ENCODE measurements around the gene TSHZ2.
"Not testable (repeated sequence)": the region's sequence is repeated elsewhere in the genome, so short reads cannot be mapped to it uniquely, and the experiment has no call there.

Gene TSHZ2

DNA sequence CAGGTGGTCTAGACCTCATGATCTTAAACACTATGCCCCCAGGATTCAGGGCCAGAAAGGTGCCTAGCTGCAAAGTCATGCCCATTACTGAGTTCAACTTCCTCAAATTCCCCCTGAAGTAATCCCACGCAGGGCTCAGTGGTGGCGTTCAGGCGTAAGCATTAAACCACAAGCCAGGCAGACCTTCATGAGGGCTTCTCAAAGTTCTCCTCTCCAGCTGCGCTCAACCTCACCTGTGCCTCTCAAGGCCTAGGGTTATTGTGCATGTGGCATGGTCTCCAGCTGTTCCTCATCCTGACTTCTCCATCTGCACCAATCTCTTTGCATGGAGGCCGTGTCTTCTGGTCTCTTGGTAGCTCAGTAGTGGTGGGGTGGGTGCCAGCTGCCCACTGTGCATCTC, 113.6 kb downstream of the TSHZ2 start:
- DNase-seq (ENCODE audit: low read depth), result no peak
- no peak overlapping the region for H3K4me3 ChIP-seq (ENCODE audit: low read depth, low read length)
- TF ChIP-seq CTCF (conservative IDR thresholded peaks at IDR 0.05; ENCODE audit: low read depth, low read length), result no peak

DNA sequence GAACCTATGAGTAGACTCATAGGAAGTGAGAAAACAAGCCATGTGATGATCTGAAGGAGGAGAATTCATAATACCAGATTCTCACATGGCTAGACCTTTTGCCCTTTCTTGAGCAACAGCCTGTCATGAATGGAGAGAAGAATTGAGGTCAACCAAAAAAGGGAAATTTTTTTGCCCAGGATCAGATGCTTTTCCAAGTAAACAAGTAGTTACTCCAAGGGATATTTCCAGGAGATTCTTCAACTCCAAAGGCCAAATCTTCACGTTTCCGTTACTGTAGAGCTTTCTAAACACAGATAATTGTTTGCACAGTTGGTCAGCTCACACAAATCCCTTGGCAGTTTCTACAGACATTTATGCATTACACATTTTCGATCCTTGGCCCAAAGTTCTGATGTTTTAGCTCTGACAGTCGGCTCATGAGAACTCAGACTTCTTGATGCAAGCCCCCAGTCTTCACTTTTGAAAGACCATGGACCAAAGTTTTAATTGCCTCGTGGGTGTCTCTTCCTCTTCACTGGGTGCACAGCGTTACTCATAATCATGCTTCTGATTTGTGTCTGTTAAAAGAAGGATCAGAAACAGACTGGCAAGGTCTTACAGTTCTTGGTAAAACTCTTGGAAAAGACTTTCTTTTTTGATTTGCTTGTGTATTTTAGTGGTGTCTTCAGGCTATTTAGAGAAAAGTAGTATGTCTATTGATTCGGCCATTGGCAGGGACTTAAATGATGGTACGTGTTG, 115.0 kb downstream of the TSHZ2 start:
- no peak for DNase-seq (ENCODE audit: low read depth)
- no peak for TF ChIP-seq CTCF (conservative IDR thresholded peaks at IDR 0.05; ENCODE audit: low read depth, low read length)

DNA sequence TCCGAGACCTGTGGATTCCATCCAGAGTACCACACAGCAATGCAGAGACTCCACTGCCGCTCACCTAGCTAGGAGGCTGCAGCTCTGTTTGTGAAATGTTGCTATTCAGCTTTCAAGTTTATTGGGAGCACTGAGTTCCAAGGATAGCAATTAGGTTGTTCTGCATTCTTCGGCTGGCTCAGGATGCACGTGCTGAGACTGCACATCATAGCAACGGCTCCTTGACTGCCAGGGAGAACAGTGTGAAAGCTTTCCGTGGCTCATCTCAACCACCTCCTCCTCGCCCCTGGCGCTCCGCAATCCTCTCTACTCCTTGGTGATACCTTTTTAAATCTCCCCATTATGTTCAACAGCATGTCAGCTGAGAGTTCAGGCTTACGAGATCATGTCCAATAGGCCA, 116.6 kb downstream of the TSHZ2 start:
- no peak for DNase-seq (ENCODE audit: low read depth)
- no peak for TF ChIP-seq CTCF (conservative IDR thresholded peaks at IDR 0.05; ENCODE audit: low read depth, low read length)
- H3K4me3 ChIP-seq (ENCODE audit: low read depth, low read length), result no peak overlapping the region

More for the DNA sequence above, 115.0 kb downstream of the TSHZ2 start:
- no peak overlapping the region for H3K4me3 ChIP-seq (ENCODE audit: low read depth, low read length)

- DNase-seq (ENCODE audit: low read depth); H3K4me3 ChIP-seq (ENCODE audit: low read depth, low read length): not testable (repeated sequence)
These were observed 117.7 kb downstream of the TSHZ2 start for GRCh38 chr20:53089851-53090250.

DNA sequence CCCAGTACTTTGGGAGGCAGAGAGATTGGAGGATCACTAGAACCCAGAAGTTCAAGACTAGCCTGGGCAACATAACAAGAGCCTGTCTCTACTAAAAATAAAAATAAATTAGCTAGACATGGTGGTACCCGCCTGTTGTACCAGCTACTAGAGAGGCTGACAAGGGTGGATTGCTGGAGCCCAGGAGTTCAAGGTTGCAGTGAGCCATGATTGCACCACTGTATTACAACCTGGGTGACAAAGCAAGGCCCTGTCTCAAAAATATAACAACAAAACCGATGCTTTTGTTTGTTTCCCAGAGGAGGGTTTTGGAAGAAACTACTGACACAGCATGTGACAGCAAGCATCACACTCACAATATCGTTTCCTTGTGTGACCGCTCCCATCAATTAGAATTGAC, 119.6 kb downstream of the TSHZ2 start:
- H3K4me3 ChIP-seq (ENCODE audit: low read depth, low read length), result no peak overlapping the region
- DNase-seq (ENCODE audit: low read depth), result no peak
- no peak for TF ChIP-seq CTCF (conservative IDR thresholded peaks at IDR 0.05; ENCODE audit: low read depth, low read length)

- no peak overlapping the region for H3K4me3 ChIP-seq (ENCODE audit: low read depth, low read length)
- no peak for DNase-seq (ENCODE audit: low read depth)
- TF ChIP-seq CTCF (conservative IDR thresholded peaks at IDR 0.05; ENCODE audit: low read depth, low read length), result no peak
These were observed 120.7 kb downstream of the TSHZ2 start for GRCh38 chr20:53092772-53093300.

DNA sequence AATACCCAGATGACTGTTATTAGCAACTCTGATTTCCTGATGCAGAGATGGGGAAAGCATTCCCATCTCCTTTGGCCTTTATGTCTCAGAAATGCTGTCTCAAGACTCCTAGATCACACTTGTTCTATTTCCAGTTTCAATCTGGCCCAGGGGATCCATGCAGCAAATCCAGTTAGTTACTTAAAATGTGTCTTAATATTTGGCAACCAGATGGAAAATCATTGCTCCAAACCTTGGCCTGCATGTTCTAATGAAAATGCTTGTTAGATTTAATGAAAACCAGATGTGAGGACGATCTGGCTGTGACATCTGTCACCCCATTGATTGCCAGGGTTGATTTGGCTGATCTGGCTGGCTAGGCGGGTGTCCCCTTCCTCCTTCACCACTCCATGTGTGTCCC, 125.2 kb downstream of the TSHZ2 start:
- H3K4me3 ChIP-seq (ENCODE audit: low read depth, low read length), result no peak overlapping the region
- TF ChIP-seq CTCF (conservative IDR thresholded peaks at IDR 0.05; ENCODE audit: low read depth, low read length), result no peak
- no peak for DNase-seq (ENCODE audit: low read depth)
